HG03575 (cell line): Measurements from ENCODE around the gene DLL3.

ENCODE experiments used
- ATAC-seq: cut with Tn5 transposase; IDR thresholded peaks from one replicate; pipeline ENCODE4 v1.9.1; 2021; ENCODE audit not compliant: unreplicated experiment, insufficient number of reproducible peaks, low FRiP score; ENCODE audit errors: extremely low read depth

DLL3 gene

GRCh38 chr19:39509233-39509632, 10.5 kb downstream of the DLL3 start:
- no peak for ATAC-seq

DNA sequence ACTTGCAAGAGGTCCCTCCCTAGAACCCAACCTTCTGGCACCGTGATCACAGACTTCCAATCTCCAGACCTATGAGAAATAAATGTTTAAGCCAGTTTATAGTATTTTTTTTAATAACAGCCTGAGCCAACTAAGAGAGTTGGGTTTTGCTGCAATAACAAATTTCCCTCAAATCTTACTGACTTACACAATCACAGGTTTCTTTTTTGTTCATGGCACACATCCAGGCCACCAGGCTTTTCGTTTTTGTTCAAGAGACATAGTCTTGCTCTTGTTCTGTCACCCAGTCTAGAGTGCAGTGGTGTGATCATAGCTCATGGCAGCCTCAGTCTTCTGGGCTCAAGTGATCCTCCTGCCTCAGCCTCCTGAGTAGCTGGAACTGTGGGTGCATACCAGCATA, 14.2 kb downstream of the DLL3 start:
- no peak for ATAC-seq

- no peak for ATAC-seq
These were observed 16.2 kb downstream of the DLL3 start, which contains the start of gene SELENOV for GRCh38 chr19:39514840-39515550. Gene SELENOV, plus strand, starts transcription at chr19:39515139. Its CDS starts 74 bp downstream, at chr19:39515213.

DNA sequence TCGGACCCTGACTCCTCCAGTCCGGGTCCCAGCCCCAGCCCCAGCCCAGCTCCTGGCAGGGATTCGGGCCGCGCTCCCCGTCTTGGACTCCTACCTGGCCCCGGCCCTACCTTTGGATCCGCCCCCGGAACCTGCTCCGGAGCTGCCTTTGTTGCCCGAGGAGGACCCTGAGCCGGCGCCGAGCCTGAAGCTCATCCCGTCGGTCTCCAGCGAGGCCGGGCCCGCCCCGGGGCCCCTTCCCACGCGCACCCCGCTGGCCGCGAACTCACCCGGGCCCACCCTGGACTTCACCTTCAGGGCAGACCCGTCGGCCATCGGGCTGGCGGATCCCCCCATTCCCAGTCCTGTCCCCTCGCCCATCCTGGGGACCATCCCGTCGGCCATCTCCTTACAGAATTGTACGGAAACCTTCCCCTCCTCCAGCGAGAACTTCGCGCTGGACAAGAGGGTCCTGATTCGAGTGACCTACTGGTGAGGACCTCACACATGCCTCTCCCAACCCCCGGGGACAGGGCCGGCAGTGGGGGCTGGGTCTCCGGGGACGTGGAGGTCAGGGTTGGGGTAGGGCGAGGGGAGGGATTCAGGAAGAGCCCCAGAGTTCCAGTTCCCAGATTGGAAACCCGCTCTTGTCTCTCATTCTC, 16.9 kb downstream of the DLL3 start:
- ATAC-seq = no peak

GRCh38 chr19:39516270-39516669, 17.5 kb downstream of the DLL3 start:
- no peak for ATAC-seq

DNA sequence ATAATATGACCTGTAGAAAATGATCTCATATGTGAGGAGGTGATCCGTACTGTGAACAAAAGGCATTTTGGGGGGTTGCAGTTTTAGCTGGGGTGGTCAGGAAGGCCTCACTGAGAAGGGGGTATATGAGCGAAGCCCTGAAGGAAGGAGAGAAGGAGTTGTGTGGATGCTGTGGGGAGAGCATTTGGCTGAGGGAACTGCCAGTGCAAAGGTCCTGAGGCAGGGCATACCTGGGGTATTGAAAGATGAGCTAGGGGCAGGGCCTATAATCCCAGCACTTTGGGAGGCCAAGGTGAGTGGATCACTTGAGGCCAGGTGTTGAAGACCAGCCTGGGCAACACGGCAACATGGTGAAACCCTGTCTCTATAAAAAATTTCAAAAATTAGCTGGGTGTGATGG, 18.7 kb downstream of the DLL3 start:
- ATAC-seq = no peak

DNA sequence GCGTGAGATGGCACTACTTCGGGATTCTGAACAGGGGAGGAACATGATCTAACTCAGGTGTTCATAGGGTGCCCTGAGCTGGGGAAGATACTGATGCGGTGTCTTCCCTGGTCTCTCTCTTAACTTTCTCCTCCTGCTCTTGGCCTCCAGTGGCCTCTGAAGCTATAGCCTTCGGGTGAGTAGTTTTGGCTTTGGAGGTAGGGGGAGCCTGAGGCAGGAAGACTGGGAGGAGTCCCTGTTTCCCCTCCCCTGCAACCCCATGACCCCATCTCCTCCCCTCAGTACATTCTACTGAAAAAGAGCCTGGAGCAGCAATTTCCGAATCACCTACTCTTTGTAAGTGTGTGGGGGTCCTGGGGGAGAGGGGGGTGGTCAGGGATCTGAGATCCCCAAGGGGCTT, 19.7 kb downstream of the DLL3 start:
- ATAC-seq = no peak

- no peak for ATAC-seq
These were observed 20.2 kb downstream of the DLL3 start for GRCh38 chr19:39518975-39519374.

GRCh38 chr19:39520541-39521484, 22.1 kb downstream of the DLL3 start:
- no peak for ATAC-seq

DNA sequence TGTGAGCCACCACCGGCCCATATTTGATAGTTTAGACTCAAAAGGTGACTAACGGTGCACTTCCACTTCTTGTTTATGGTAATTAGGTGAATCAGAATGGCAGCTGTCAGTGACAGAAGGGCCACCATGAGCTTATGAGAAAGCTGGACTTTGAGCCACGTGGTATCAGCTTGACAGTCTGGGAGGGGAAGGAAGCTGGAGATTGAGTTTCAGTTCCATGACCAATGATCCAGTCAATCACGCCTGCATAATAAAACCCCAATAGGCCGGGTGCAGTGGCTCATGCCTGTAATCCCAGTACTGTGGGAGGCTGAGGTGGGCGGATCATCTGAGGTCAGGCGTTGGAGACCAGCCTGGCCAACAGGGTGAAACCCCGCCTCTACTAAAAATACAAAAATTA, 25.7 kb downstream of the DLL3 start:
- no peak for ATAC-seq

DNA sequence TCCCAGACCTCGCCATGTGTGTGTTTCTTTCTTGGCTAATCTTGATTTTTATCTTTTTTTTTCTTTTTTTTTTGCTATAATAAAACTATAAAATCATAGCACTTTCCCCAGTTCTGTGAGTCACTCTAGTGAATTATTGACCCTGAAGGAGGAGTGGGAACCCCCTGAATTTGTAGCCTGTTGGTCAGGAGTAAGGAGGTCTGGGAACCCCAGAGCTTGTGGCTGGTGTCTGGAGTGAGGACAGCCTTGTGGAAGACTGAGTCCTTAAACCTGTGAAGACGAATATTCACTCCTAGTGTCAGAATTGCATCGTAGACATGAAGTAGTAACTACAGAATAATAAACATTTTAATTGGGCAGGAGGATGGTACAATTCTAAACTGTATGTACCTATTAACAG, 26.5 kb downstream of the DLL3 start:
- ATAC-seq = no peak

- ATAC-seq = no peak
These were observed 33.1 kb downstream of the DLL3 start for GRCh38 chr19:39531834-39532232.

DNA sequence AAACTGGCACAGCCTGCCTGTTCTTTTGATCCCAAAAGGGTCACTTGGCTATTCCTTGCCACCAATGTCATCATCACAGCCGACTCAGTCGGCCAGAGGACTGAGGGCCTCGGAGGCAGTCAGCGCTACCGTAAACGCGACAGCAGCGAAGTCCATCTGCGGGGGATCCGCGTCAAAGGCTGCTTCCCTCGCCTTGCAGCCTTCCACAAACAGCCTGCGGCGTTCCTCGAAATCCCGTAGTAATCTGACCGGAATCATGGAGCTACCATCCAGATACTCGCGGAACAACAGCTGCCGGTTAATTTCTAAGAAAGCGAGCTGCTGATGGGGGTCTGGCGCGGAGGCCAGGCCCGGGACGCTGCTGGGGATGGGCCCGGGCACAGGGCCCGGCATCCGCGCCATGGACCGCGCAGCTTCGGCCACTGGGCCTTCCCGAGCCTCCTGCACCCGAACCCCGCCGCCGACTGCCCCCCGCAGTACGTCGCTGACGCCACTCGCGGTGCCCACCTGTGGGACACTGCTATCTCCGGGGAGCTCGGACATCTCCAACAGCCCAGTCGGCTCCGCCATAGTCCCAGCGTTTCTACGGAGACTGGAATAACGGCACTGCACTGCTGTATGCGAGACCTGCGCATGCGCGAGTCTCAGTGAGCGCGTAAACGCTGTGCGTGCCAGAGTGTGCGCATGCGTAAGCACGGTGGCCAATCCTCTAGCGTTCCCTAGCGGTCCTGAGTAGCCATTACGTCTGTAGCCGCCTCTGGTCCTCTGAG, 33.7 kb downstream of the DLL3 start, which contains the start of gene EID2B:
EID2B (minus strand) TSS at position 620 of the 770 bp plus-strand sequence; CDS start at position 570, 50 bp downstream.
- peak; percentile 82 for ATAC-seq

DNA sequence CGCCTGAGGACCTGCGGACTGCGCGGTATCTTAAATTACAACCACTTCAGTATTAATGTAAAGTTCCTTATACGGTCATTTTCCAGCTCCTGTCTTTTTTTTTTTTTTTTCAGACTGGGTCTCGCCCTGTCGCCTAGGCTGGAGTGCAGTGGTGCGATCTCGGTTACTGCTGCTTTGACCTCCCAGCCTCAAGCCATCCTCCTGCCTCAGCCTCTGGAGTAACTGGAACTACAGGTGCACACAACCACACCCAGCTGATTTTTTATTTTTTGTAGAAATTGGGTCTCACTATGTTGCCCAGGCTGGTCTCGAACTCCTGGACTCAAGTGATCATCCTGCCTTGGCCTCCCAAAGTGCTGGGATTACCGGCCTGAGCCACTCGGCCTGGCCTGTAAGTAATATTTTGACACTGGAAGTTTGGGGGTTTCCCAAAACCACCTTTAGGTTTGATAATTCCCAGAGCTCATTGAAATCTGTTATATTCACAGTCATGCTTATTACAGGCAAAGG, 34.3 kb downstream of the DLL3 start:
- no peak for ATAC-seq

GRCh38 chr19:39533791-39534190, 35.0 kb downstream of the DLL3 start:
- no peak for ATAC-seq

GRCh38 chr19:39539165-39539517, 40.4 kb downstream of the DLL3 start:
- no peak for ATAC-seq

DNA sequence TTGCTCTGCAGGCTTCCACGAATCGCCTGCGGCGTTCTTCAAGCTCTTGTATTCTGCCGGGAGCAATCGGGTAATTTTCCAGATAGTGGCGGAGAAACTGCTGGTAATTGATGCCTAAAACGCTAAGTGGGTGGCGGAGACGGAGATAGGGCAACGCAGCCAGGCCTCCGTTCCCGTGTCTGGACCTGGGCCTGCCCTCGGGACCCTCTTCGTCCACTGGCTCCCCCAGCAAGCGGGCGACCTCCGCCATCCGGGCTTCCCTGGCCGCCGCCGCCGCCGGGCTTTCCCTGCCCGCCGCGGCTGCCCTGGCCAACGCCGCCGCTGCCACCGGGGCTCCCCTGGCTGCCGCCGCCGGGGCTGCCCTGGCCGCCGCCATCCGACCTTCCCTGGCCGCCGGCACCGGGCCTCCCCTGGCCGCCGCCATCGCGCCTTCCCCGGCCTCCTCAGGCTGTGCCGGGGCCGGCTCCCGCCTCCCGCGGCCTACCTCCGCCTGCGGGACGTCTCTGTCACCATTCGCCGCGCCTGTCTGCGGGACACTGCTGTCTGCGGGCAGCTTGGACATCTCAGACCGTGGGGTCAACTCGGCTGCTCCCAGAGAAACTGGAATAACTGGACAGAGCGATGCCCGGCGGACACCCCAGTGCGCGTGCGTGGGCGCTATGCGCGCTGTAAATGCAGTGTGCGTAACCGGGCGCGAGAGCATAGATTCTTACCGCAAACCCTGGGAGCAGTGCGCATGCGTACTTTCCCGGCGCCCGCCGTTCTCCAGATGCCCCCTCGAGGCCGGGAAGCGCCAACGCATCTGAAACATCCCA, 41.0 kb downstream of the DLL3 start, which contains the start of gene EID2:
EID2 (minus strand) TSS at position 644 of the 815 bp plus-strand sequence; CDS start at position 562, 82 bp downstream.
- peak; percentile 66 for ATAC-seq

- ATAC-seq = no peak
These were observed 41.6 kb downstream of the DLL3 start for GRCh38 chr19:39540333-39540673.
